ENCODE measurements around the gene RBM4B. TPM values are rescaled to one million over a fixed set of nuclear protein-coding genes. Genes with fewer than 3 reads are reported as not detected.
A peak's percentile ranks its signal among the peaks of the same experiment; 100 is the strongest.

The RBM4B gene
- total RNA-seq, 1 donor from 2014 or later: 29.3 TPM

DNA sequence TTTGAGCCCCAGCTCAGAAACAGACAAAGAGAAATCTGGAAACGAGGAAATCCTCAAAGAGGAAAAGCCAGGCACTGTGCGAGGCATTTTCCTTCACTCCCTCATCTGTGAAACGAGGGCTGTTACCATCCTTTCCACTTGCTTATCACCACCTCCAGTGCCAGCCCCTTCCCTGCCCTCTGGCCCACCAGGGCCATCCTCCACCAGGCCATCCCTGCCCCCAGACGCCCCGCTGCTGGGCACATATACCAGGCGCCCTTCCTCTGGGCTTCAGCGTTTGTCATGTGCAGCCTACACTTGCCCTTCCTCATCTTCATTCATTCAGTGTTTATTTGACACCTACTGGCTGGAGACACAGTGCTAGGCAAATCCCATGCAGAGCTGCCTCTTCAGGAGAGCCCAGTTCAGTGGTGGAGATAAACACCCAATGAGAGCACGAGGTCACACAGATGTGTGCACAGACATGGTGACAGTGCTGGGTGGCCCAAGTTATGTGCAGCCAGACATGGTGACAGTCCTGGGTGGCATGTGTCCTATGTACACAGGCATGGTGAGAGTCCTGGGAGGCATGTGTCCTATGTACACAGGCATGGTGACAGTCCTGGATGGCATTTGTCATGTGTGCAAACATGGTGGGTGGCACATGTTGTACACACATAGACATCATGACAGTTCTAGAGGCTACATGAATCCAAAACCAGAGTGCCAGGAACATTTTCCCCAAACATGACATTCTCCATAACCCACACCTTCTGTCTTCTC lies 41.6 kb upstream of the RBM4B start:
- no peak for DNase-seq (ENCODE audit: low spot score)
- peak overlapping the region; percentile 70 for H3K27ac Mint-ChIP-seq (ENCODE audit: unreplicated experiment)
- peak overlapping the region; percentile 21 for H3K4me3 Mint-ChIP-seq (ENCODE audit: unreplicated experiment)
- no peaks in the 10 kb centered on the region for H3K9me3 Mint-ChIP-seq (ENCODE audit: unreplicated experiment)
- H3K27me3 Mint-ChIP-seq (ENCODE audit: unreplicated experiment): peaks cover 22% of the 10 kb centered on the region
- TF ChIP-seq, protein P1, sequence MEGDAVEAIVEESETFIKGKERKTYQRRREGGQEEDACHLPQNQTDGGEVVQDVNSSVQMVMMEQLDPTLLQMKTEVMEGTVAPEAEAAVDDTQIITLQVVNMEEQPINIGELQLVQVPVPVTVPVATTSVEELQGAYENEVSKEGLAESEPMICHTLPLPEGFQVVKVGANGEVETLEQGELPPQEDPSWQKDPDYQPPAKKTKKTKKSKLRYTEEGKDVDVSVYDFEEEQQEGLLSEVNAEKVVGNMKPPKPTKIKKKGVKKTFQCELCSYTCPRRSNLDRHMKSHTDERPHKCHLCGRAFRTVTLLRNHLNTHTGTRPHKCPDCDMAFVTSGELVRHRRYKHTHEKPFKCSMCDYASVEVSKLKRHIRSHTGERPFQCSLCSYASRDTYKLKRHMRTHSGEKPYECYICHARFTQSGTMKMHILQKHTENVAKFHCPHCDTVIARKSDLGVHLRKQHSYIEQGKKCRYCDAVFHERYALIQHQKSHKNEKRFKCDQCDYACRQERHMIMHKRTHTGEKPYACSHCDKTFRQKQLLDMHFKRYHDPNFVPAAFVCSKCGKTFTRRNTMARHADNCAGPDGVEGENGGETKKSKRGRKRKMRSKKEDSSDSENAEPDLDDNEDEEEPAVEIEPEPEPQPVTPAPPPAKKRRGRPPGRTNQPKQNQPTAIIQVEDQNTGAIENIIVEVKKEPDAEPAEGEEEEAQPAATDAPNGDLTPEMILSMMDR (IDR thresholded peaks at IDR 0.05; ENCODE audit: unreplicated experiment): no peak
- peaks cover 7% of the 10 kb centered on the region for H3K36me3 Mint-ChIP-seq (ENCODE audit: low read depth, unreplicated experiment)
- peaks cover 48% of the 10 kb centered on the region for H3K4me1 Mint-ChIP-seq (ENCODE audit: unreplicated experiment)

DNA sequence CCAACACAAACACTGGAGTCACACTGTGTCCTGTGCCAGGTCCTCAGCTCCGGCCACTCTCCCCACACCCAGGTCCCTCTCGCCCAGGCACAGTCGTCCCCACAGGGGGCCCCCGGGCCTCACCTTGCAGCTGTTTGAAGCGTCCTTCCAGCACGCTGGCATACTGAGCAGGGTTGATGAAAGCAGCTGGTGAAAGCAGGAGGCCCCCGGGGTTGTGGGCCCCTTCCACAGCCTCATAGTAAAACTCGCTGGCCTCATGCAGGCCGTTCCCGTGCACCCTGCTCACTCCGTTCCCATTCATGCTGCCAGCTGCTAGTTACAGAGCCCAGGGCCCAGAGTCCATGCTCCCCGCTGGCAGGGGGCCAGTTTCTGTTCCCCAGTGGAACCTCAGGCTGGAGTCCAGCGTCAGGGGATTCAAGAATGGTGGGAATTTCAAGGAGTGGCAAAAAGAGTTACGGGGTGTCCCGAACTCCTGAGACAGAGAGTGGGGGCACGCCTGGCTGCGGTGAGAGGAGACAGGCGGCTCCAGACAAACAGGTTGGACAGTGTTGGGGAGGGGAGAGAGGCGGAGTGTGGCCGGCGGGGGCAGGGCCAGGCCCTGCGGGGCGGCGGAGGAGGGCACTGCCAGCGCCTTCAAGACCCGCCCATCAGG lies 40.8 kb upstream of the RBM4B start:
- Mint-ChIP-seq H3K27me3 (ENCODE audit: unreplicated experiment) (peaks cover 22% of the 10 kb centered on the region), H3K36me3 (ENCODE audit: low read depth, unreplicated experiment) (peaks cover 16% of the 10 kb centered on the region), H3K4me3 (ENCODE audit: unreplicated experiment) (peak overlapping the region; percentile 56), H3K27ac (ENCODE audit: unreplicated experiment) (peak overlapping the region; percentile 82), H3K9me3 (ENCODE audit: unreplicated experiment) (no peaks in the 10 kb centered on the region), H3K4me1 (ENCODE audit: unreplicated experiment) (peaks cover 57% of the 10 kb centered on the region)
- TF ChIP-seq, protein P1 (IDR thresholded peaks at IDR 0.05; ENCODE audit: unreplicated experiment): peak; percentile 49
- peak; percentile 66 for DNase-seq (ENCODE audit: low spot score)

DNA sequence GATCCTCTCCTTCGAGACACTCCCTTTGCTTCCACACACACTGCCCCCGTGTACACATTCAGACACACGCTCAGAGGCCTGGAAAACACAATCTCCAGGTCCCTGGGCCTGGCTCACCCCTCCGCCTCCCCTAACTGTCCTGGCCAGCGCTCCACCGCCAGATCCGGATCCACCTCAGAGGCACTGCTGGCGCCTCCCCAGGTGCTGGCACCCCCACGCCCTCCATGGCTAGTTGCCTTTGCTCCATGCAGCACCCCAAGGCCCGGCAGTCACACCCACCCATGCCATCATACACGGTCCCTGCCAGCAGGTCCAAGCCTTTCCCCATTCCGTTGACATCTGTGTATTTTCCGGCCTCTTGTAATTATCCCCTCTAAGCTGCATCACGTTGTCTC lies 40.2 kb upstream of the RBM4B start:
- H3K36me3 Mint-ChIP-seq (ENCODE audit: low read depth, unreplicated experiment): peaks cover 19% of the 10 kb centered on the region
- TF ChIP-seq, protein P1 (IDR thresholded peaks at IDR 0.05; ENCODE audit: unreplicated experiment): no peak
- H3K4me3 Mint-ChIP-seq (ENCODE audit: unreplicated experiment): peak overlapping the region; percentile 56
- H3K27ac Mint-ChIP-seq (ENCODE audit: unreplicated experiment): no peak overlapping the region
- DNase-seq (ENCODE audit: low spot score): no peak
- peaks cover 59% of the 10 kb centered on the region for H3K4me1 Mint-ChIP-seq (ENCODE audit: unreplicated experiment)
- H3K9me3 Mint-ChIP-seq (ENCODE audit: unreplicated experiment): no peaks in the 10 kb centered on the region
- peaks cover 22% of the 10 kb centered on the region for H3K27me3 Mint-ChIP-seq (ENCODE audit: unreplicated experiment)

DNA sequence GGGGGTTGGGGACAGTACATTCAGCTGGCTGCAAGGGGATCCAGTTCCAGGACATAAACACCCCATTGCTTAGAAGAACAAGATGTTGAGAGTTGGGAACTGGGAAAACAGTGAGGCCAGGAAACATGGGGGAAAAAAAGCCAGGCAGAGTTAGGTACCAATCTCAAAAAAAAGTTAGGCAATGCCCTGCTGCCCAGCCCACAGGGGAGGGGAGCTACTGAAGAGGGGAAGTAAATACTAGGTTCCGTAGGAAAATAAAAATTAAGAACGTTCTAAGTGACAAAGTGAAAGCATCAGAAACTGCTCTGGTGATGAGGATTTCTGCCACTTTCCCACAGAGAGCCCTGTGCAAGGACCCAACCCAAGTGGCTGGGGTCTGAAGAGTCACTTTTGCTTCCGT lies 39.3 kb upstream of the RBM4B start:
- Mint-ChIP-seq H3K27me3 (ENCODE audit: unreplicated experiment) (peaks cover 22% of the 10 kb centered on the region), H3K4me3 (ENCODE audit: unreplicated experiment) (no peak overlapping the region), H3K36me3 (ENCODE audit: low read depth, unreplicated experiment) (peaks cover 19% of the 10 kb centered on the region), H3K4me1 (ENCODE audit: unreplicated experiment) (peaks cover 59% of the 10 kb centered on the region), H3K9me3 (ENCODE audit: unreplicated experiment) (no peaks in the 10 kb centered on the region), H3K27ac (ENCODE audit: unreplicated experiment) (no peak overlapping the region)
- TF ChIP-seq, protein P1 (IDR thresholded peaks at IDR 0.05; ENCODE audit: unreplicated experiment): no peak
- no peak for DNase-seq (ENCODE audit: low spot score)

All from endothelial cell (in vitro differentiated cells).